Lower lobe of right lung (tissue), 2 donors: ENCODE data around the gene GON4L. TPM values are rescaled to one million over a fixed set of nuclear protein-coding genes. Genes with fewer than 3 reads are reported as not detected.

Experiments
- ATAC-seq, 2 donors: fragments of 200-7000 bp; cut with Tn5 transposase; one replicate each; pipeline ENCODE4 v1.9.1; 2020 to 2022; ENCODE audit warnings: mild to moderate bottlenecking in 2 of 2, moderate library complexity in 2 of 2
- DNase-seq: peaks from one replicate; pipeline ENCODE4 v3.0.0-alpha.2; 2020
- H3K27ac ChIP-seq: fragments of 200-600 bp; one replicate; pipeline ENCODE4 v1.8.0; 2022
- H3K27me3 ChIP-seq: fragments of 200-600 bp; one replicate; pipeline ENCODE4 v1.8.0; 2022; ENCODE audit warnings: low read depth
- H3K36me3 ChIP-seq: fragments of 200-600 bp; one replicate; pipeline ENCODE4 v1.8.0; 2022; ENCODE audit warnings: mild to moderate bottlenecking
- H3K4me1 ChIP-seq: fragments of 200-600 bp; one replicate; pipeline ENCODE4 v1.8.0; 2022
- H3K4me3 ChIP-seq: fragments of 200-600 bp; one replicate; pipeline ENCODE4 v1.8.0; 2022; ENCODE audit warnings: mild to moderate bottlenecking
- H3K9me3 ChIP-seq: fragments of 200-600 bp; one replicate; pipeline ENCODE4 v1.8.0; 2022
- intact Hi-C: fragments of 100-400 bp; cut with DNase I; formaldehyde crosslinking; loops from one replicate; pipeline ENCODE4 v1.11.0; 2022
- total RNA-seq: library from RNA; stranded (reverse); fragmentation: NEBNext Ultra II Directional; extraction: Animal tissue kit (Norgen Biotek cat#: 25700); gene quantifications from one replicate; pipeline ENCODE4 v1.2.1, GENCODE V29; 2021
- TF ChIP-seq, protein P1 (sequence below): fragments of 200-600 bp; IDR thresholded peaks from one replicate; pipeline ENCODE4 v1.8.0; 2022; ENCODE audit warnings: antibody characterized with exemption, mild to moderate bottlenecking
- donor health status: DM: no; HTN: yes; CAD: no; lungs with severe emphysema.

GON4L gene
- total RNA-seq, 1 donor from 2014 or later: 46.9 TPM

DNA sequence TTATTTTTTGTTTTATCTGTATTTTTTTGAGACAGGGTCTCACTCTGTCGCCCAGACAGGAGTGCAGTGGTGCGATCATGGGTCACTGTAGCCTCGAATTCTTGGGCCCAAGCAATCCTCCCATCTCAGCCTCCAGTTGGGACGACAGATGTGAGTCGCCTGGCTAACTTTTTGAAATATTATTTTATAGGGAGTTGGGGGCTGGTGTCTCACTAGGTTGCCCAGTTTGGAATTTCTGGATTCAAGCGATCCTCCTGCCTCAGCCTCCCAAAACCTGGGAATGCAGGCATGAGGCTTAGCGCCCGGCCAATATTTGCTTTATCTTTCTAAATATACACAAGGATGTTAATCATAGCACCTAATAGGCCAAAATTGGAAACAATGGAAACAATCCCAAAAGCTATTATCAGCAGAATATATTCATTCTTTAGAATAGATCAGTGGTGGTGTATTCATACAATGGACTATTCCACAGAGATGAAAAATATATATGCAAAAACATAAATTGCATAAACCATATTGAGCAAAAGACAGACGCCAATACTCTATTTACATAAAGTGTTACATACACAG, 112.2 kb downstream of the GON4L start:
- no peaks in the 10 kb centered on the region for H3K9me3 ChIP-seq
- DNase-seq (no peak), ATAC-seq (no peak)
- intact Hi-C loops: no loop called here
- TF ChIP-seq, protein P1, sequence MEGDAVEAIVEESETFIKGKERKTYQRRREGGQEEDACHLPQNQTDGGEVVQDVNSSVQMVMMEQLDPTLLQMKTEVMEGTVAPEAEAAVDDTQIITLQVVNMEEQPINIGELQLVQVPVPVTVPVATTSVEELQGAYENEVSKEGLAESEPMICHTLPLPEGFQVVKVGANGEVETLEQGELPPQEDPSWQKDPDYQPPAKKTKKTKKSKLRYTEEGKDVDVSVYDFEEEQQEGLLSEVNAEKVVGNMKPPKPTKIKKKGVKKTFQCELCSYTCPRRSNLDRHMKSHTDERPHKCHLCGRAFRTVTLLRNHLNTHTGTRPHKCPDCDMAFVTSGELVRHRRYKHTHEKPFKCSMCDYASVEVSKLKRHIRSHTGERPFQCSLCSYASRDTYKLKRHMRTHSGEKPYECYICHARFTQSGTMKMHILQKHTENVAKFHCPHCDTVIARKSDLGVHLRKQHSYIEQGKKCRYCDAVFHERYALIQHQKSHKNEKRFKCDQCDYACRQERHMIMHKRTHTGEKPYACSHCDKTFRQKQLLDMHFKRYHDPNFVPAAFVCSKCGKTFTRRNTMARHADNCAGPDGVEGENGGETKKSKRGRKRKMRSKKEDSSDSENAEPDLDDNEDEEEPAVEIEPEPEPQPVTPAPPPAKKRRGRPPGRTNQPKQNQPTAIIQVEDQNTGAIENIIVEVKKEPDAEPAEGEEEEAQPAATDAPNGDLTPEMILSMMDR: no peak
- H3K4me3 ChIP-seq: peak overlapping the region; percentile 63
- H3K4me1 ChIP-seq: peaks cover 6% of the 10 kb centered on the region
- peaks cover 16% of the 10 kb centered on the region for H3K36me3 ChIP-seq
- peak overlapping the region; percentile 71 for H3K27ac ChIP-seq
- no peaks in the 10 kb centered on the region for H3K27me3 ChIP-seq

GRCh38 chr1:155741908-155742307, 115.1 kb downstream of the GON4L start:
- Histone ChIP-seq H3K9me3 (no peaks in the 10 kb centered on the region), H3K4me3 (no peak overlapping the region), H3K36me3 (peaks cover 21% of the 10 kb centered on the region), H3K27ac (no peak overlapping the region), H3K4me1 (peaks cover 6% of the 10 kb centered on the region), H3K27me3 (no peaks in the 10 kb centered on the region)
- ATAC-seq: no peak
- intact Hi-C loops: no loop called here
- TF ChIP-seq, protein P1: no peak
- DNase-seq: no peak

- intact Hi-C loops: no loop called here
- H3K27me3 ChIP-seq: no peaks in the 10 kb centered on the region
- H3K4me3 ChIP-seq: no peak overlapping the region
- H3K9me3 ChIP-seq: no peaks in the 10 kb centered on the region
- H3K27ac ChIP-seq: no peak overlapping the region
- H3K4me1 ChIP-seq: peaks cover 6% of the 10 kb centered on the region
- H3K36me3 ChIP-seq: peaks cover 29% of the 10 kb centered on the region
- TF ChIP-seq, protein P1: no peak
- ATAC-seq: no peak
- DNase-seq: no peak
Observed at GRCh38 chr1:155740995-155741394, 116.0 kb downstream of the GON4L start.

- no peaks in the 10 kb centered on the region for H3K27me3 ChIP-seq
- no peaks in the 10 kb centered on the region for H3K9me3 ChIP-seq
- no peaks in the 10 kb centered on the region for H3K4me1 ChIP-seq
- no peak overlapping the region for H3K4me3 ChIP-seq
- H3K27ac ChIP-seq: no peak overlapping the region
- intact Hi-C loops: no loop called here
- ATAC-seq (peak; percentile 67 to 75), DNase-seq (no peak)
- H3K36me3 ChIP-seq: peaks cover 52% of the 10 kb centered on the region
- TF ChIP-seq, protein P1: peak; percentile 62
Observed at GRCh38 chr1:155729031-155729898, 127.7 kb downstream of the GON4L start.

DNA sequence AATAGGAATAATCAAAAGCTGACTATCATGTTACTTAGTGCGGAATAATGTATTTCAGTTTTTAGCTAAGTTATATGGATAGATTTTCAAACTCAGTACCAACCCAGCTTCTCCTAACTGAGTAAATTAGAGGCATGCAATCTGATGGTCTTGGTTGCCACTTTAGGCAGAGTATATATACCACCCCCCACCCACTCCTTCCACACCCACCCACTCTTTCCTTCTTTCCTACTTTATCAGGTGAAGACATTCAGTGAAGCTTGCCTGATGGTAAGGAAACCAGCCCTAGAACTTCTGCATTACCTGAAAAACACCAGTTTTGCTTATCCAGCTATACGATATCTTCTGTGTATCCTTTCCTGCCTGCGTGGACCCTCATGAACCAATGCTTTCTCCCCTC, 131.9 kb downstream of the GON4L start:
- DNase-seq: no peak
- Histone ChIP-seq H3K4me1 (no peaks in the 10 kb centered on the region), H3K36me3 (peaks cover 50% of the 10 kb centered on the region), H3K27ac (no peak overlapping the region), H3K9me3 (no peaks in the 10 kb centered on the region), H3K4me3 (no peak overlapping the region), H3K27me3 (no peaks in the 10 kb centered on the region)
- intact Hi-C loops: no loop called here
- ATAC-seq: no peak
- TF ChIP-seq, protein P1: no peak
